Measurements from ENCODE around the gene AXIN1.

GRCh38 chr16:379961-380761, 27.6 kb upstream of the AXIN1 start:
- TF ChIP-seq CTCF (IDR thresholded peaks at IDR 0.05) = no peak
- no peak for TF ChIP-seq POLR2A (IDR thresholded peaks at IDR 0.05)

Data from thyroid gland (tissue), 4 donors.